HEK293 (cell line): ENCODE measurements around the gene BTK.
A peak's percentile ranks its signal among the peaks of the same experiment; 100 is the strongest.

Source experiments
- CTCF ChIA-PET: fragments of 350-600 bp; formaldehyde crosslinking; extraction: SDS; loops from one replicate; lab custom pipeline; 2021; ENCODE audit warnings: antibody characterized with exemption; lab: Yijun Ruan, JAX
- POLR2A ChIA-PET: fragments of 300-600 bp; formaldehyde crosslinking; extraction: SDS; loops from one replicate; lab custom pipeline; 2020; ENCODE audit warnings: antibody characterized with exemption, inconsistent platforms; lab: Yijun Ruan, JAX
- H3K27ac ChIP-seq: fragments of 200-500 bp; sonication (Bioruptor generic); 2 replicates; pipeline ENCODE4 v1.5.1; 2014; ENCODE audit warnings: low read depth, low read length, control low read depth, inconsistent platforms; ENCODE audit errors: extremely low read depth
- H3K36me3 ChIP-seq, 2 experiments: fragments of 200-500 bp in 1 of 2; sonication (Bioruptor generic) in 1 of 2; 1 replicate in 1 of 2; 2 replicates in 1 of 2; pipeline ENCODE4 v1.5.1; 2014 to 2017; ENCODE audit warnings: inconsistent platforms in 2 of 2, low read length in 2 of 2; ENCODE audit not compliant: control insufficient read depth in 2 of 2, insufficient read depth in 1 of 2
- H3K4me1 ChIP-seq: fragments of 200-500 bp; sonication (Bioruptor generic); 2 replicates; pipeline ENCODE4 v1.5.1; 2014; ENCODE audit warnings: mild to moderate bottlenecking, low read length, inconsistent platforms; ENCODE audit not compliant: control insufficient read depth, insufficient read depth
- H3K4me3 ChIP-seq: 2 replicates; pipeline ENCODE4 v1.5.1; 2011; ENCODE audit warnings: low read depth, mild to moderate bottlenecking, control low read depth, low read length, moderate library complexity
- H3K9me3 ChIP-seq: fragments of 200-500 bp; sonication (Bioruptor generic); 2 replicates; pipeline ENCODE4 v1.5.1; 2014; ENCODE audit warnings: low read depth, low read length, inconsistent platforms; ENCODE audit not compliant: control insufficient read depth, insufficient read depth
- IKZF3 ChIP-seq: fragments of 450-650 bp; IDR thresholded peaks from 2 replicates; pipeline ENCODE4 v1.5.0; 2018; ENCODE audit warnings: missing biosample characterization, mild to moderate bottlenecking, missing genetic modification characterization, moderate library complexity
- KLF9 ChIP-seq: fragments of 450-650 bp; formaldehyde crosslinking; IDR thresholded peaks from 2 replicates; pipeline ENCODE4 v1.5.1; 2016; ENCODE audit warnings: missing biosample characterization, missing genetic modification characterization, low read depth
- RBAK ChIP-seq: fragments of 450-650 bp; formaldehyde crosslinking; IDR thresholded peaks from 2 replicates; pipeline ENCODE4 v1.5.1; 2016; ENCODE audit warnings: missing biosample characterization, missing genetic modification characterization
- SP3 ChIP-seq: fragments of 450-650 bp; formaldehyde crosslinking; IDR thresholded peaks from 2 replicates; pipeline ENCODE4 v1.5.1; 2016; ENCODE audit warnings: missing biosample characterization, missing genetic modification characterization
- TCF7L2 ChIP-seq: IDR thresholded peaks from 2 replicates; pipeline ENCODE4 v1.6.1; 2011; ENCODE audit warnings: low read depth, mild to moderate bottlenecking, inconsistent platforms, low read length, moderate library complexity, borderline replicate concordance
- ZFP3 ChIP-seq: fragments of 450-650 bp; formaldehyde crosslinking; IDR thresholded peaks from 2 replicates; pipeline ENCODE4 v1.5.1; 2016; ENCODE audit warnings: low read depth, missing biosample characterization, missing genetic modification characterization
- ZNF121 ChIP-seq: fragments of 450-650 bp; formaldehyde crosslinking; IDR thresholded peaks from 2 replicates; pipeline ENCODE4 v1.5.1; 2016; ENCODE audit warnings: missing biosample characterization, missing genetic modification characterization
- ZNF248 ChIP-seq: fragments of 450-650 bp; formaldehyde crosslinking; IDR thresholded peaks from 2 replicates; pipeline ENCODE4 v1.5.1; 2017; ENCODE audit warnings: missing biosample characterization, missing genetic modification characterization
- ZNF426 ChIP-seq: fragments of 450-650 bp; formaldehyde crosslinking; IDR thresholded peaks from 2 replicates; pipeline ENCODE4 v1.5.1; 2017; ENCODE audit warnings: missing biosample characterization, missing genetic modification characterization, mild to moderate bottlenecking, inconsistent platforms, moderate library complexity
- ZNF544 ChIP-seq: fragments of 450-650 bp; formaldehyde crosslinking; IDR thresholded peaks from 2 replicates; pipeline ENCODE4 v1.5.0; 2017; ENCODE audit warnings: missing biosample characterization, missing genetic modification characterization
- ZNF558 ChIP-seq: fragments of 450-650 bp; formaldehyde crosslinking; IDR thresholded peaks from 2 replicates; pipeline ENCODE4 v1.5.1; 2016; ENCODE audit warnings: missing biosample characterization, missing genetic modification characterization
- ZNF623 ChIP-seq: fragments of 450-650 bp; formaldehyde crosslinking; IDR thresholded peaks from 2 replicates; pipeline ENCODE4 v1.5.1; 2016; ENCODE audit warnings: missing biosample characterization, missing genetic modification characterization
- ZNF843 ChIP-seq: fragments of 450-650 bp; formaldehyde crosslinking; IDR thresholded peaks from 2 replicates; pipeline ENCODE4 v1.5.1; 2016; ENCODE audit warnings: missing biosample characterization, missing genetic modification characterization
- ZSCAN23 ChIP-seq: fragments of 450-650 bp; formaldehyde crosslinking; IDR thresholded peaks from 2 replicates; pipeline ENCODE4 v1.5.1; 2016; ENCODE audit warnings: missing biosample characterization, missing genetic modification characterization
- TF ChIP-seq, protein P1 (sequence below): fragments of 450-650 bp; formaldehyde crosslinking; IDR thresholded peaks from 2 replicates; pipeline ENCODE4 v1.5.1; 2016; ENCODE audit warnings: missing biosample characterization, missing genetic modification characterization
- TF ChIP-seq, protein P2 (sequence below): fragments of 450-650 bp; formaldehyde crosslinking; IDR thresholded peaks from 2 replicates; pipeline ENCODE4 v1.5.1; 2016; ENCODE audit warnings: missing biosample characterization, missing genetic modification characterization
- TF ChIP-seq, protein P3 (sequence below): fragments of 450-650 bp; formaldehyde crosslinking; IDR thresholded peaks from 2 replicates; pipeline ENCODE4 v1.5.1; 2017; ENCODE audit warnings: missing biosample characterization, missing genetic modification characterization
- TF ChIP-seq, protein P4 (sequence below): fragments of 450-650 bp; formaldehyde crosslinking; IDR thresholded peaks from 2 replicates; pipeline ENCODE4 v1.5.1; 2016; ENCODE audit warnings: missing biosample characterization, missing genetic modification characterization
- TF ChIP-seq, protein P5 (sequence below): fragments of 450-650 bp; formaldehyde crosslinking; conservative IDR thresholded peaks from 2 replicates; pipeline ENCODE4 v1.5.1; 2016; ENCODE audit warnings: low read depth, missing biosample characterization, missing genetic modification characterization
- TF ChIP-seq, protein P6 (sequence below): IDR thresholded peaks from 2 replicates; pipeline ENCODE4 v1.6.1; 2011; ENCODE audit warnings: mild to moderate bottlenecking, low read depth, low read length, borderline replicate concordance
- TF ChIP-seq, protein P7 (sequence below): fragments of 450-650 bp; formaldehyde crosslinking; IDR thresholded peaks from 2 replicates; pipeline ENCODE4 v1.5.1; 2017; ENCODE audit warnings: missing biosample characterization, mild to moderate bottlenecking, missing genetic modification characterization, moderate library complexity
- TF ChIP-seq, protein P8 (sequence below): fragments of 450-650 bp; formaldehyde crosslinking; IDR thresholded peaks from 2 replicates; pipeline ENCODE4 v1.5.1; 2017; ENCODE audit warnings: missing biosample characterization, missing genetic modification characterization

The BTK gene

DNA sequence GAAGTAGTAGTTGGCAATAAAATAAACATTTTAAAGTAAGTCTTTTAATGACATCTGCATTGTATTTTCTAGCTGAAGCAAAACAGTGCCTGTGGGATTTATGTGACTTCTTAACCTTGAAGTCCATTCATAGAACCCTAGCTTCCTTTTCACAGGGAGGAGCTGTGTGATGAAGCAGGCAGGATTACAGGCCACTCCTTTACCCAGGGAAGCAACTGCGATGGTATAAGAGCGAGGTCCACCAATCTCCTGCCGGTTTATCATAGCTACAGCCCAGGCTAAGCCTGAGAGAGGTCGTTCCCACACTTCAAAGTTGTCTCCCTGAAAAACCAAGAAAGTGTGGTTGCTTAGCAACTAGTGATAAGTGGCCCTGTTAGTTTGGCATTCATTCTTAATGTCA is 11.8 kb upstream of the BTK start (continued):
- TF ChIP-seq, protein P1, sequence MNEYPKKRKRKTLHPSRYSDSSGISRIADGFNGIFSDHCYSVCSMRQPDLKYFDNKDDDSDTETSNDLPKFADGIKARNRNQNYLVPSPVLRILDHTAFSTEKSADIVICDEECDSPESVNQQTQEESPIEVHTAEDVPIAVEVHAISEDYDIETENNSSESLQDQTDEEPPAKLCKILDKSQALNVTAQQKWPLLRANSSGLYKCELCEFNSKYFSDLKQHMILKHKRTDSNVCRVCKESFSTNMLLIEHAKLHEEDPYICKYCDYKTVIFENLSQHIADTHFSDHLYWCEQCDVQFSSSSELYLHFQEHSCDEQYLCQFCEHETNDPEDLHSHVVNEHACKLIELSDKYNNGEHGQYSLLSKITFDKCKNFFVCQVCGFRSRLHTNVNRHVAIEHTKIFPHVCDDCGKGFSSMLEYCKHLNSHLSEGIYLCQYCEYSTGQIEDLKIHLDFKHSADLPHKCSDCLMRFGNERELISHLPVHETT (tag by site-specific recombination), result no peak
- TF ChIP-seq, protein P2, sequence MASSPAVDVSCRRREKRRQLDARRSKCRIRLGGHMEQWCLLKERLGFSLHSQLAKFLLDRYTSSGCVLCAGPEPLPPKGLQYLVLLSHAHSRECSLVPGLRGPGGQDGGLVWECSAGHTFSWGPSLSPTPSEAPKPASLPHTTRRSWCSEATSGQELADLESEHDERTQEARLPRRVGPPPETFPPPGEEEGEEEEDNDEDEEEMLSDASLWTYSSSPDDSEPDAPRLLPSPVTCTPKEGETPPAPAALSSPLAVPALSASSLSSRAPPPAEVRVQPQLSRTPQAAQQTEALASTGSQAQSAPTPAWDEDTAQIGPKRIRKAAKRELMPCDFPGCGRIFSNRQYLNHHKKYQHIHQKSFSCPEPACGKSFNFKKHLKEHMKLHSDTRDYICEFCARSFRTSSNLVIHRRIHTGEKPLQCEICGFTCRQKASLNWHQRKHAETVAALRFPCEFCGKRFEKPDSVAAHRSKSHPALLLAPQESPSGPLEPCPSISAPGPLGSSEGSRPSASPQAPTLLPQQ, result no peak

DNA sequence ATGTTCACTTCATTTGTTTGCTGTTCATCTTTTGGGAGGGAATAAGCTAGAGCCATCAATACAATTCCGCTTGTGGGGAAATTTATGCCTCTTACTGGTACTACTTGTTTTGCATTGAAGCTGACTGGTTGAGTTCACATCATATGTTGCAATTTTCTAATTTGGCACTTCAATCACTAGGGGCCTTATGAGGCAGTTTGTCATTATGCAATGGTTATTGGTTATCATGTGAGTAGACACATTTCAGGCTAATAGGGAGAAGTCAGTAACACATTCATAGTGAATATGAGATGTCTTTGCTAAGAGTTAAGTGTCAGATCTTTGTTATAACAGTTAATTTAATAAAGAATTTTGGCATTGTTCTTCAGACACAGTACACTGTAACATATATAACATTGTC is 9.8 kb upstream of the BTK start:
- H3K36me3 ChIP-seq, result peaks cover 55 to 72% of the 10 kb centered on the region in 2 experiments
- H3K4me1 ChIP-seq, result no peaks in the 10 kb centered on the region
- POLR2A ChIA-PET, result interaction anchor here (1.2 kb wide), 1 partner anchor 47 kb away, joined by 4 read pairs; the partner anchor contains the start of gene TIMM8A
- H3K27ac ChIP-seq, result no peak overlapping the region
- H3K9me3 ChIP-seq, result no peaks in the 10 kb centered on the region
- CTCF ChIA-PET, result interaction anchor here (2.4 kb wide), 1 partner anchor 20 kb away, joined by 7 read pairs; no protein-coding TSS in a partner anchor
- H3K4me3 ChIP-seq, result no peak overlapping the region
- TF ChIP-seq, protein P3, sequence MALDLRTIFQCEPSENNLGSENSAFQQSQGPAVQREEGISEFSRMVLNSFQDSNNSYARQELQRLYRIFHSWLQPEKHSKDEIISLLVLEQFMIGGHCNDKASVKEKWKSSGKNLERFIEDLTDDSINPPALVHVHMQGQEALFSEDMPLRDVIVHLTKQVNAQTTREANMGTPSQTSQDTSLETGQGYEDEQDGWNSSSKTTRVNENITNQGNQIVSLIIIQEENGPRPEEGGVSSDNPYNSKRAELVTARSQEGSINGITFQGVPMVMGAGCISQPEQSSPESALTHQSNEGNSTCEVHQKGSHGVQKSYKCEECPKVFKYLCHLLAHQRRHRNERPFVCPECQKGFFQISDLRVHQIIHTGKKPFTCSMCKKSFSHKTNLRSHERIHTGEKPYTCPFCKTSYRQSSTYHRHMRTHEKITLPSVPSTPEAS (tag by site-specific recombination), result no peak
- no peak for TF ChIP-seq ZNF558 (tag by site-specific recombination)
- no peak for TF ChIP-seq KLF9
- TF ChIP-seq, protein P4, sequence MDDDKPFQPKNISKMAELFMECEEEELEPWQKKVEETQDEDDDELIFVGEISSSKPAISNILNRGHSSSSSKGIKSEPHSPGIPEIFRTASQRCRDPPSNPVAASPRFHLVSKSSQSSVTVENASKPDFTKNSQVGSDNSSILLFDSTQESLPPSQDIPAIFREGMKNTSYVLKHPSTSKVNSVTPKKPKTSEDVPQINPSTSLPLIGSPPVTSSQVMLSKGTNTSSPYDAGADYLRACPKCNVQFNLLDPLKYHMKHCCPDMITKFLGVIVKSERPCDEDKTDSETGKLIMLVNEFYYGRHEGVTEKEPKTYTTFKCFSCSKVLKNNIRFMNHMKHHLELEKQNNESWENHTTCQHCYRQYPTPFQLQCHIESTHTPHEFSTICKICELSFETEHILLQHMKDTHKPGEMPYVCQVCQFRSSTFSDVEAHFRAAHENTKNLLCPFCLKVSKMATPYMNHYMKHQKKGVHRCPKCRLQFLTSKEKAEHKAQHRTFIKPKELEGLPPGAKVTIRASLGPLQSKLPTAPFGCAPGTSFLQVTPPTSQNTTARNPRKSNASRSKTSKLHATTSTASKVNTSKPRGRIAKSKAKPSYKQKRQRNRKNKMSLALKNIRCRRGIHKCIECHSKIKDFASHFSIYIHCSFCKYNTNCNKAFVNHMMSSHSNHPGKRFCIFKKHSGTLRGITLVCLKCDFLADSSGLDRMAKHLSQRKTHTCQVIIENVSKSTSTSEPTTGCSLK (tag by site-specific recombination), result no peak
- TF ChIP-seq IKZF3 (tag by site-specific recombination), result 0 out of 2 replicates have a peak, but pooled peaks have one; percentile 20
- TF ChIP-seq ZNF248 (tag by site-specific recombination), result no peak
- no peak for TF ChIP-seq ZSCAN23 (tag by site-specific recombination)
- no peak for TF ChIP-seq ZFP3
- no peak for TF ChIP-seq ZNF426 (tag by site-specific recombination)
- TF ChIP-seq ZNF623 (tag by site-specific recombination), result no peak
- no peak for TF ChIP-seq TCF7L2
- TF ChIP-seq, protein P5, sequence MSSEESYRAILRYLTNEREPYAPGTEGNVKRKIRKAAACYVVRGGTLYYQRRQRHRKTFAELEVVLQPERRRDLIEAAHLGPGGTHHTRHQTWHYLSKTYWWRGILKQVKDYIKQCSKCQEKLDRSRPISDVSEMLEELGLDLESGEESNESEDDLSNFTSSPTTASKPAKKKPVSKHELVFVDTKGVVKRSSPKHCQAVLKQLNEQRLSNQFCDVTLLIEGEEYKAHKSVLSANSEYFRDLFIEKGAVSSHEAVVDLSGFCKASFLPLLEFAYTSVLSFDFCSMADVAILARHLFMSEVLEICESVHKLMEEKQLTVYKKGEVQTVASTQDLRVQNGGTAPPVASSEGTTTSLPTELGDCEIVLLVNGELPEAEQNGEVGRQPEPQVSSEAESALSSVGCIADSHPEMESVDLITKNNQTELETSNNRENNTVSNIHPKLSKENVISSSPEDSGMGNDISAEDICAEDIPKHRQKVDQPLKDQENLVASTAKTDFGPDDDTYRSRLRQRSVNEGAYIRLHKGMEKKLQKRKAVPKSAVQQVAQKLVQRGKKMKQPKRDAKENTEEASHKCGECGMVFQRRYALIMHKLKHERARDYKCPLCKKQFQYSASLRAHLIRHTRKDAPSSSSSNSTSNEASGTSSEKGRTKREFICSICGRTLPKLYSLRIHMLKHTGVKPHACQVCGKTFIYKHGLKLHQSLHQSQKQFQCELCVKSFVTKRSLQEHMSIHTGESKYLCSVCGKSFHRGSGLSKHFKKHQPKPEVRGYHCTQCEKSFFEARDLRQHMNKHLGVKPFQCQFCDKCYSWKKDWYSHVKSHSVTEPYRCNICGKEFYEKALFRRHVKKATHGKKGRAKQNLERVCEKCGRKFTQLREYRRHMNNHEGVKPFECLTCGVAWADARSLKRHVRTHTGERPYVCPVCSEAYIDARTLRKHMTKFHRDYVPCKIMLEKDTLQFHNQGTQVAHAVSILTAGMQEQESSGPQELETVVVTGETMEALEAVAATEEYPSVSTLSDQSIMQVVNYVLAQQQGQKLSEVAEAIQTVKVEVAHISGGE (tag by site-specific recombination), result no peak
- no peak for TF ChIP-seq ZNF843 (tag by site-specific recombination)
- TF ChIP-seq RBAK (tag by site-specific recombination), result peak; percentile 89; the same call in 1 of the 2 replicates
- TF ChIP-seq, protein P6, sequence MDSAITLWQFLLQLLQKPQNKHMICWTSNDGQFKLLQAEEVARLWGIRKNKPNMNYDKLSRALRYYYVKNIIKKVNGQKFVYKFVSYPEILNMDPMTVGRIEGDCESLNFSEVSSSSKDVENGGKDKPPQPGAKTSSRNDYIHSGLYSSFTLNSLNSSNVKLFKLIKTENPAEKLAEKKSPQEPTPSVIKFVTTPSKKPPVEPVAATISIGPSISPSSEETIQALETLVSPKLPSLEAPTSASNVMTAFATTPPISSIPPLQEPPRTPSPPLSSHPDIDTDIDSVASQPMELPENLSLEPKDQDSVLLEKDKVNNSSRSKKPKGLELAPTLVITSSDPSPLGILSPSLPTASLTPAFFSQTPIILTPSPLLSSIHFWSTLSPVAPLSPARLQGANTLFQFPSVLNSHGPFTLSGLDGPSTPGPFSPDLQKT, result no peak
- TF ChIP-seq ZNF121, result no peak
- TF ChIP-seq, protein P7, sequence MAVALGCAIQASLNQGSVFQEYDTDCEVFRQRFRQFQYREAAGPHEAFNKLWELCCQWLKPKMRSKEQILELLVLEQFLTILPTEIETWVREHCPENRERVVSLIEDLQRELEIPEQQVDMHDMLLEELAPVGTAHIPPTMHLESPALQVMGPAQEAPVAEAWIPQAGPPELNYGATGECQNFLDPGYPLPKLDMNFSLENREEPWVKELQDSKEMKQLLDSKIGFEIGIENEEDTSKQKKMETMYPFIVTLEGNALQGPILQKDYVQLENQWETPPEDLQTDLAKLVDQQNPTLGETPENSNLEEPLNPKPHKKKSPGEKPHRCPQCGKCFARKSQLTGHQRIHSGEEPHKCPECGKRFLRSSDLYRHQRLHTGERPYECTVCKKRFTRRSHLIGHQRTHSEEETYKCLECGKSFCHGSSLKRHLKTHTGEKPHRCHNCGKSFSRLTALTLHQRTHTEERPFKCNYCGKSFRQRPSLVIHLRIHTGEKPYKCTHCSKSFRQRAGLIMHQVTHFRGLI (tag by site-specific recombination), result no peak
- TF ChIP-seq SP3 (tag by site-specific recombination), result no peak
- no peak for TF ChIP-seq ZNF544
- TF ChIP-seq, protein P8, sequence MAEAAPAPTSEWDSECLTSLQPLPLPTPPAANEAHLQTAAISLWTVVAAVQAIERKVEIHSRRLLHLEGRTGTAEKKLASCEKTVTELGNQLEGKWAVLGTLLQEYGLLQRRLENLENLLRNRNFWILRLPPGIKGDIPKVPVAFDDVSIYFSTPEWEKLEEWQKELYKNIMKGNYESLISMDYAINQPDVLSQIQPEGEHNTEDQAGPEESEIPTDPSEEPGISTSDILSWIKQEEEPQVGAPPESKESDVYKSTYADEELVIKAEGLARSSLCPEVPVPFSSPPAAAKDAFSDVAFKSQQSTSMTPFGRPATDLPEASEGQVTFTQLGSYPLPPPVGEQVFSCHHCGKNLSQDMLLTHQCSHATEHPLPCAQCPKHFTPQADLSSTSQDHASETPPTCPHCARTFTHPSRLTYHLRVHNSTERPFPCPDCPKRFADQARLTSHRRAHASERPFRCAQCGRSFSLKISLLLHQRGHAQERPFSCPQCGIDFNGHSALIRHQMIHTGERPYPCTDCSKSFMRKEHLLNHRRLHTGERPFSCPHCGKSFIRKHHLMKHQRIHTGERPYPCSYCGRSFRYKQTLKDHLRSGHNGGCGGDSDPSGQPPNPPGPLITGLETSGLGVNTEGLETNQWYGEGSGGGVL (tag by site-specific recombination), result no peak
